ENCODE results near the gene SERPINE1. TPM values are rescaled to one million over a fixed set of nuclear protein-coding genes. Genes with fewer than 3 reads are reported as not detected.
A peak's percentile ranks its signal among the peaks of the same experiment; 100 is the strongest.

Gene SERPINE1
- total and polyA plus RNA-seq, 5 donors from 2014 or later, result 0.39 TPM; not detected in 4

DNA sequence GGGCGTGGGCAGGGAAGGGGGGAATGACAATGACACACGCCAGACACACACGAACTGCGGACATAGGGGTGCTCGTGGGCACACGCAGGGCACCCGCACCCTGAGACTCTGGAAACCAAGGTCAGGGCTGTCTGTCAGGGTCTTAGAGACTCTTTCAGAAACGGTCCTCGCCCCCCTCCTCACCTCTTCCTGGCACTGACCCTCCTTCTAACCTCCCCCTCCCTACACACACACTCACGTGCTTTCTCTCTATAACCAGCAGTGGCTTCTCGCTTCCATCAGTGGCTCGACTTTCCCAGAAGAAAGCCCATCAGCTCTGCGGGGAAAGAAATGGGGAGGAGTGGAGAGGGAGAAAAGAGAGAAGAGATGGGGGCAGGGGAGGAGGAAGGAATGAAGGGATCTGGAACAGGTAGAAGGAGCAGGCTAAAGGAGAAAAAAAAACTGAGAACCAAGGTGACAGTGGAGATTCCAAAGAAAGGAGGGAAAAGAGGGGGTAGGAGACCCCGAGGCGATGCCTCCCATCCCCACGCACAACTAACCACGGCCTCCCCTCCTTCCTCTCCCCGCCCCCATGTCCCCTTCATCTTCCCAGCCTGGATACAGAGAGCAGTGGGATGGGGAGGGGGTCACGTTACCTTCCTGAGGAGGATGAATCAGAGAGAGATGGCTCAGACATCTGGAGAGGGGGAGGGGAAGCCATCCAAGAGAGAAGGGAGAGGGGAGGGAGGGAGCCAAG lies 40.2 kb downstream of the SERPINE1 start:
- Mint-ChIP-seq H3K27ac (no peak overlapping the region), H3K27me3 (peaks cover 81% of the 10 kb centered on the region), H3K4me3 (peak overlapping the region in 1 of 4 donors; percentile 4), H3K9me3 (peaks cover 0 to 13% (median 3%) of the 10 kb centered on the region in 7 donors), H3K4me1 (peaks cover 6 to 72% (median 44%) of the 10 kb centered on the region in 4 donors), H3K36me3 (peaks cover 4% of the 10 kb centered on the region)
- H3K27ac ChIP-seq (ENCODE audit: insufficient read depth, low read length, poor library complexity, severe bottlenecking), result no peak overlapping the region
- no peaks in the 10 kb centered on the region for H3K36me3 ChIP-seq (ENCODE audit: control insufficient read depth, insufficient read depth, low read length)
- ATAC-seq (ENCODE audit: low read depth in 2 of 2) (no peak), DNase-seq (no peak)
- no peaks in the 10 kb centered on the region for H3K9me3 ChIP-seq (ENCODE audit: control insufficient read depth in 2 of 2, low read length in 2 of 2)
- peaks cover 57% of the 10 kb centered on the region for H3K4me1 ChIP-seq (ENCODE audit: control insufficient read depth, insufficient read depth, low read length, poor library complexity, severe bottlenecking)
- H3K4me3 ChIP-seq (ENCODE audit: low read depth, low read length), result no peak overlapping the region
- peaks cover 51% of the 10 kb centered on the region for H3K27me3 ChIP-seq (ENCODE audit: control insufficient read depth, insufficient read depth, low read length)

GRCh38 chr7:101167645-101168411 lies 40.9 kb downstream of the SERPINE1 start:
- Mint-ChIP-seq H3K27me3 (peaks cover 79% of the 10 kb centered on the region), H3K36me3 (peaks cover 4% of the 10 kb centered on the region), H3K9me3 (peaks cover 0 to 13% (median 3%) of the 10 kb centered on the region in 7 donors), H3K4me1 (peaks cover 6 to 70% (median 42%) of the 10 kb centered on the region in 4 donors), H3K4me3 (peak overlapping the region in 1 of 4 donors; percentile 4), H3K27ac (no peak overlapping the region)
- Histone ChIP-seq H3K9me3 (ENCODE audit: control insufficient read depth in 2 of 2, low read length in 2 of 2) (no peaks in the 10 kb centered on the region), H3K27me3 (ENCODE audit: control insufficient read depth, insufficient read depth, low read length) (peaks cover 51% of the 10 kb centered on the region), H3K4me3 (ENCODE audit: low read depth, low read length) (no peak overlapping the region), H3K36me3 (ENCODE audit: control insufficient read depth, insufficient read depth, low read length) (no peaks in the 10 kb centered on the region), H3K4me1 (ENCODE audit: control insufficient read depth, insufficient read depth, low read length, poor library complexity, severe bottlenecking) (peaks cover 57% of the 10 kb centered on the region), H3K27ac (ENCODE audit: insufficient read depth, low read length, poor library complexity, severe bottlenecking) (no peak overlapping the region)
- no peak for DNase-seq
- no peak for ATAC-seq (ENCODE audit: low read depth in 2 of 2)

- Histone ChIP-seq H3K4me3 (ENCODE audit: low read depth, low read length) (no peak overlapping the region), H3K27ac (ENCODE audit: insufficient read depth, low read length, poor library complexity, severe bottlenecking) (no peak overlapping the region), H3K27me3 (ENCODE audit: control insufficient read depth, insufficient read depth, low read length) (peaks cover 51% of the 10 kb centered on the region), H3K36me3 (ENCODE audit: control insufficient read depth, insufficient read depth, low read length) (no peaks in the 10 kb centered on the region), H3K4me1 (ENCODE audit: control insufficient read depth, insufficient read depth, low read length, poor library complexity, severe bottlenecking) (peaks cover 61% of the 10 kb centered on the region), H3K9me3 (ENCODE audit: control insufficient read depth in 2 of 2, low read length in 2 of 2) (no peaks in the 10 kb centered on the region)
- no peak for ATAC-seq (ENCODE audit: low read depth in 2 of 2)
- peak overlapping the region in 3 of 4 donors; percentile 2 to 52 (median 4) for H3K4me3 Mint-ChIP-seq
- peaks cover 4% of the 10 kb centered on the region for H3K36me3 Mint-ChIP-seq
- DNase-seq, result no peak
- H3K4me1 Mint-ChIP-seq, result peaks cover 6 to 74% (median 42%) of the 10 kb centered on the region in 4 donors
- peaks cover 0 to 13% (median 3%) of the 10 kb centered on the region in 7 donors for H3K9me3 Mint-ChIP-seq
- peak overlapping the region in 1 of 3 donors; percentile 38 for H3K27ac Mint-ChIP-seq
- H3K27me3 Mint-ChIP-seq, result peaks cover 79% of the 10 kb centered on the region
Observed at GRCh38 chr7:101168412-101169049, 41.6 kb downstream of the SERPINE1 start.

- H3K36me3 ChIP-seq (ENCODE audit: control insufficient read depth, insufficient read depth, low read length), result no peaks in the 10 kb centered on the region
- H3K9me3 ChIP-seq (ENCODE audit: control insufficient read depth in 2 of 2, low read length in 2 of 2), result no peaks in the 10 kb centered on the region
- DNase-seq, result no peak
- peak overlapping the region; percentile 24 to 64 (median 46) for H3K4me3 Mint-ChIP-seq
- peaks cover 85% of the 10 kb centered on the region for H3K27me3 Mint-ChIP-seq
- no peak overlapping the region for H3K27ac Mint-ChIP-seq
- peaks cover 0 to 14% (median 3%) of the 10 kb centered on the region in 7 donors for H3K9me3 Mint-ChIP-seq
- peaks cover 61% of the 10 kb centered on the region for H3K4me1 ChIP-seq (ENCODE audit: control insufficient read depth, insufficient read depth, low read length, poor library complexity, severe bottlenecking)
- peaks cover 6 to 79% (median 47%) of the 10 kb centered on the region in 4 donors for H3K4me1 Mint-ChIP-seq
- peaks cover 54% of the 10 kb centered on the region for H3K27me3 ChIP-seq (ENCODE audit: control insufficient read depth, insufficient read depth, low read length)
- no peak overlapping the region for H3K4me3 ChIP-seq (ENCODE audit: low read depth, low read length)
- ATAC-seq (ENCODE audit: low read depth in 2 of 2), result no peak
- no peak overlapping the region for H3K27ac ChIP-seq (ENCODE audit: insufficient read depth, low read length, poor library complexity, severe bottlenecking)
- peaks cover 4% of the 10 kb centered on the region for H3K36me3 Mint-ChIP-seq
Observed at GRCh38 chr7:101169110-101169837, 42.4 kb downstream of the SERPINE1 start.

- Mint-ChIP-seq H3K36me3 (peaks cover 4% of the 10 kb centered on the region), H3K27me3 (peaks cover 87% of the 10 kb centered on the region), H3K9me3 (peaks cover 0 to 12% (median 3%) of the 10 kb centered on the region in 7 donors), H3K27ac (no peak overlapping the region), H3K4me1 (peaks cover 6 to 79% (median 46%) of the 10 kb centered on the region in 4 donors), H3K4me3 (peak overlapping the region; percentile 24 to 69 (median 46))
- Histone ChIP-seq H3K27ac (ENCODE audit: insufficient read depth, low read length, poor library complexity, severe bottlenecking) (no peak overlapping the region), H3K9me3 (ENCODE audit: control insufficient read depth in 2 of 2, low read length in 2 of 2) (no peaks in the 10 kb centered on the region), H3K36me3 (ENCODE audit: control insufficient read depth, insufficient read depth, low read length) (no peaks in the 10 kb centered on the region), H3K4me3 (ENCODE audit: low read depth, low read length) (no peak overlapping the region), H3K27me3 (ENCODE audit: control insufficient read depth, insufficient read depth, low read length) (peaks cover 51% of the 10 kb centered on the region), H3K4me1 (ENCODE audit: control insufficient read depth, insufficient read depth, low read length, poor library complexity, severe bottlenecking) (peaks cover 56% of the 10 kb centered on the region)
- DNase-seq (peak; percentile 69 to 76 (median 74)), ATAC-seq (ENCODE audit: low read depth in 2 of 2) (peak; percentile 43 to 53)
Observed at GRCh38 chr7:101169838-101170551, 43.1 kb downstream of the SERPINE1 start.

- Histone ChIP-seq H3K9me3 (ENCODE audit: control insufficient read depth in 2 of 2, low read length in 2 of 2) (no peaks in the 10 kb centered on the region), H3K4me1 (ENCODE audit: control insufficient read depth, insufficient read depth, low read length, poor library complexity, severe bottlenecking) (peaks cover 49% of the 10 kb centered on the region), H3K27me3 (ENCODE audit: control insufficient read depth, insufficient read depth, low read length) (peaks cover 53% of the 10 kb centered on the region), H3K36me3 (ENCODE audit: control insufficient read depth, insufficient read depth, low read length) (no peaks in the 10 kb centered on the region), H3K4me3 (ENCODE audit: low read depth, low read length) (no peak overlapping the region), H3K27ac (ENCODE audit: insufficient read depth, low read length, poor library complexity, severe bottlenecking) (no peak overlapping the region)
- H3K27ac Mint-ChIP-seq, result peak overlapping the region in 1 of 3 donors; percentile 53
- peaks cover 87% of the 10 kb centered on the region for H3K27me3 Mint-ChIP-seq
- peaks cover 0 to 10% (median 3%) of the 10 kb centered on the region in 7 donors for H3K9me3 Mint-ChIP-seq
- peak overlapping the region; percentile 24 to 69 (median 62) for H3K4me3 Mint-ChIP-seq
- H3K4me1 Mint-ChIP-seq, result peaks cover 6 to 71% (median 43%) of the 10 kb centered on the region in 4 donors
- ATAC-seq (ENCODE audit: low read depth in 2 of 2) (no peak), DNase-seq (no peak)
- peaks cover 4% of the 10 kb centered on the region for H3K36me3 Mint-ChIP-seq
Observed at GRCh38 chr7:101170617-101171441, 43.9 kb downstream of the SERPINE1 start.

Data from CD4-positive, CD25-positive, alpha-beta regulatory T cell (primary cell).